Hepatocyte (in vitro differentiated cells): ENCODE measurements around the gene ANXA2.

ENCODE experiments used
- EZH2 ChIP-seq: fragments of 200-600 bp; sonication (generic); IDR thresholded peaks from 2 replicates; pipeline ENCODE4 v1.6.1; 2016; ENCODE audit warnings: antibody characterized with exemption, mild to moderate bottlenecking, borderline replicate concordance
- EZH2phosphoT487 ChIP-seq: fragments of 200-600 bp; sonication (generic); IDR thresholded peaks from one replicate; pipeline ENCODE4 v1.6.1; 2018; ENCODE audit warnings: antibody characterized with exemption, mild to moderate bottlenecking, low read depth, moderate library complexity; ENCODE audit not compliant: unreplicated experiment, severe bottlenecking
- TF ChIP-seq, protein P1 (sequence below): fragments of 200-600 bp; sonication (generic); IDR thresholded peaks from 2 replicates; pipeline ENCODE4 v1.5.1; 2016; ENCODE audit warnings: antibody characterized with exemption, mild to moderate bottlenecking; ENCODE audit not compliant: poor library complexity

DNA sequence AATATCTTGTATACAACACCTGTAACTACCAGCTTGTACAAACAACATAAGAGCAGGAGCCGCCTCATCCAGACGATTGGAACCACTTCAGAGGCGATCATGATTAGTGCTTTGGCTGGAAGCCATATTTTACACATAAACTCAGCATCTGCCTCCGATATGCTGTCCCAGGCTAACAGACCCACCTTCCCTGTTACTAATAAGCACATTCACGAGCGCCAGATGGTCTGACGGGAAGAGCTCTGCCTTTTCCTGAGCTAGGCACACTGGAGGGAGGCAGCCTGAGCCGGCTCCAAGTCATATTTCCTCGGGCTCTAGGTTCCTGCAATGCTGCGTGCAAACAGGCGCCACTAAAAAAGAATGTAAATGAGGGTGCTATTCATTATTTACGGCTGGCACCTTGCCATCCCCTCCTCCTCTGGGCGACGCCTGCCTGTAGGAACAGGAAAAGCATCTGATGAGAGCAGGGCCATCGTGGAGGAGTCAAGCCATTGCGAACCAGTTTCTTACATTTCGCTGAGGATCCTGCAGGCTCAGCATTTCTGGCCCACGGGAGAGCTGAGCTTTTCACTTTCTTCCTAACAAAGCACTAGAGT, 98.2 kb downstream of the ANXA2 start:
- TF ChIP-seq, protein P1, sequence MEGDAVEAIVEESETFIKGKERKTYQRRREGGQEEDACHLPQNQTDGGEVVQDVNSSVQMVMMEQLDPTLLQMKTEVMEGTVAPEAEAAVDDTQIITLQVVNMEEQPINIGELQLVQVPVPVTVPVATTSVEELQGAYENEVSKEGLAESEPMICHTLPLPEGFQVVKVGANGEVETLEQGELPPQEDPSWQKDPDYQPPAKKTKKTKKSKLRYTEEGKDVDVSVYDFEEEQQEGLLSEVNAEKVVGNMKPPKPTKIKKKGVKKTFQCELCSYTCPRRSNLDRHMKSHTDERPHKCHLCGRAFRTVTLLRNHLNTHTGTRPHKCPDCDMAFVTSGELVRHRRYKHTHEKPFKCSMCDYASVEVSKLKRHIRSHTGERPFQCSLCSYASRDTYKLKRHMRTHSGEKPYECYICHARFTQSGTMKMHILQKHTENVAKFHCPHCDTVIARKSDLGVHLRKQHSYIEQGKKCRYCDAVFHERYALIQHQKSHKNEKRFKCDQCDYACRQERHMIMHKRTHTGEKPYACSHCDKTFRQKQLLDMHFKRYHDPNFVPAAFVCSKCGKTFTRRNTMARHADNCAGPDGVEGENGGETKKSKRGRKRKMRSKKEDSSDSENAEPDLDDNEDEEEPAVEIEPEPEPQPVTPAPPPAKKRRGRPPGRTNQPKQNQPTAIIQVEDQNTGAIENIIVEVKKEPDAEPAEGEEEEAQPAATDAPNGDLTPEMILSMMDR = no peak
- no peak for TF ChIP-seq EZH2phosphoT487
- TF ChIP-seq EZH2 = no peak
